Measurements from ENCODE around the gene CORIN.

Gene CORIN

DNA sequence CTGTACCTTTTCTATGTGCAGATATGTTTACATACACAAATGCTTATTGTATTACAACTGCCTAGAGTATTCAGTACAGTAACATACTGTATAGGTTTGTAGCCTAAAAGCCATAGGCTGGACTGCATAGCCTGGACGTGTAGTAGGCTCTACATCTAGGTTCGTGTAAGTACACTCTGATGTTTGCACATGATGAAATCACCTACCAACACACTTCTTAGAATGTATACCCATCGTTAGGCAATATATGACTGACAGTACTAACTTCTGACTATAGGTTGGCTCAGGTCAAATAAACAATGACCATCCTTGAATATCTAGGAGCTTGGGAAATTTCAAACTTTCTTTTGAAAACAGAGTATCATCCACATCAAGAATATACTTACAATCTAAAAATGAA is 139.0 kb downstream of the CORIN start:
- Histone ChIP-seq H3K79me2 (ENCODE audit: low read length) (no peaks in the 10 kb centered on the region), H3K9me3 (ENCODE audit: insufficient read depth, low read length) (no peaks in the 10 kb centered on the region), H3K4me1 (ENCODE audit: low read length) (no peaks in the 10 kb centered on the region), H3K4me2 (ENCODE audit: low read length) (no peak overlapping the region), H3K36me3 (replicated peaks; ENCODE audit: low read depth, low read length) (no peaks in the 10 kb centered on the region), H3K4me3 (ENCODE audit: low read length) (no peak overlapping the region), H3K9ac (ENCODE audit: low read length) (no peak overlapping the region), H3K27ac (ENCODE audit: low read length) (no peak overlapping the region), H4K20me1 (ENCODE audit: insufficient read depth, low read length) (no peaks in the 10 kb centered on the region), H2AFZ (ENCODE audit: low read depth, low read length) (no peak overlapping the region), H3K27me3 (ENCODE audit: low read depth, low read length) (0 out of 2 replicates have a peak, but pooled peaks cover 4% of the 10 kb centered on the region)
- no peak for TF ChIP-seq EZH2phosphoT487 (IDR thresholded peaks at IDR 0.05; ENCODE audit: low read depth)
- TF ChIP-seq, protein P1, sequence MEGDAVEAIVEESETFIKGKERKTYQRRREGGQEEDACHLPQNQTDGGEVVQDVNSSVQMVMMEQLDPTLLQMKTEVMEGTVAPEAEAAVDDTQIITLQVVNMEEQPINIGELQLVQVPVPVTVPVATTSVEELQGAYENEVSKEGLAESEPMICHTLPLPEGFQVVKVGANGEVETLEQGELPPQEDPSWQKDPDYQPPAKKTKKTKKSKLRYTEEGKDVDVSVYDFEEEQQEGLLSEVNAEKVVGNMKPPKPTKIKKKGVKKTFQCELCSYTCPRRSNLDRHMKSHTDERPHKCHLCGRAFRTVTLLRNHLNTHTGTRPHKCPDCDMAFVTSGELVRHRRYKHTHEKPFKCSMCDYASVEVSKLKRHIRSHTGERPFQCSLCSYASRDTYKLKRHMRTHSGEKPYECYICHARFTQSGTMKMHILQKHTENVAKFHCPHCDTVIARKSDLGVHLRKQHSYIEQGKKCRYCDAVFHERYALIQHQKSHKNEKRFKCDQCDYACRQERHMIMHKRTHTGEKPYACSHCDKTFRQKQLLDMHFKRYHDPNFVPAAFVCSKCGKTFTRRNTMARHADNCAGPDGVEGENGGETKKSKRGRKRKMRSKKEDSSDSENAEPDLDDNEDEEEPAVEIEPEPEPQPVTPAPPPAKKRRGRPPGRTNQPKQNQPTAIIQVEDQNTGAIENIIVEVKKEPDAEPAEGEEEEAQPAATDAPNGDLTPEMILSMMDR (IDR thresholded peaks at IDR 0.05; ENCODE audit: low read depth, low read length): no peak

DNA sequence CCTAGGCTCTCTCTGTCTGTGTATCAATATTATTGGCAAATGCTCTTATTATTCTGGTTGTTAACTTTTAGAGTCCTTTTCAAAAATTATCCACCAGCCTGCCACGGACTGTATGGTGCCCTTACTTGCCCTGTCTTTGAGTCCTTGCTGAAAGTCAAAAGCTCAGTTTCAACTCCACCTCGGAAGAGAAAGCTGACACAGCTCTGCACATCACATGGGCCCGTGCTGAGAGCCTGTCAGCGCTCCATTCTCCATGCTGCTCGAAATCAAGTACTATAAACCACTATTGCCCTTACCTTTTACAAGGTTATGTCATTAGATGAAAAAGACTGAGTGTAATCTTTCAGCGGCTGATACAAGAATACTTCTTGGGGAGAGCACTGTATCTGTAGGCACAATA is 141.0 kb downstream of the CORIN start:
- no peak for TF ChIP-seq EZH2phosphoT487 (IDR thresholded peaks at IDR 0.05; ENCODE audit: low read depth)
- TF ChIP-seq, protein P1 (IDR thresholded peaks at IDR 0.05; ENCODE audit: low read depth, low read length): no peak
- Histone ChIP-seq H3K4me3 (ENCODE audit: low read length) (no peak overlapping the region), H3K36me3 (replicated peaks; ENCODE audit: low read depth, low read length) (no peaks in the 10 kb centered on the region), H3K27ac (ENCODE audit: low read length) (no peak overlapping the region), H2AFZ (ENCODE audit: low read depth, low read length) (no peak overlapping the region), H4K20me1 (ENCODE audit: insufficient read depth, low read length) (no peaks in the 10 kb centered on the region), H3K4me2 (ENCODE audit: low read length) (no peak overlapping the region), H3K79me2 (ENCODE audit: low read length) (no peaks in the 10 kb centered on the region), H3K9me3 (ENCODE audit: insufficient read depth, low read length) (no peaks in the 10 kb centered on the region), H3K4me1 (ENCODE audit: low read length) (no peaks in the 10 kb centered on the region), H3K27me3 (ENCODE audit: low read depth, low read length) (no peaks in the 10 kb centered on the region), H3K9ac (ENCODE audit: low read length) (no peak overlapping the region)

DNA sequence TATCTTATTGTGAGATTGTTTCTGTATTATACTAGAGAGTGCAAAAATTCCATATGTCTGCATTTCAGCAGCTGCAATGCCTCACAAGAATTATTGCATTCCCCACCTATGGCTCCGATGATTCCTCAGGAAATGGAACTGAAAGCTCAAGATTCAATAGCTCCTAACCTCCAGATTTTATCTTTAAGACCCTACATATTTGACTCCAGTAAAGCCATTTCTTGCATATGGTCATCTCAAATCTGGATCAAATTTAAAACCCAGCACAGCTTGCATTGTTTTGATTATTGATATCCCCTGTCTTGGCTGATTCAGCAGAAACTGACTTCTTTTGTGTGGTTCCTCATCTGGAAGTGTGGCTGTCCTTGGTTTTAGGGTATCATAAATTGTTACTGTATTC is 142.6 kb downstream of the CORIN start:
- H3K27me3 ChIP-seq (ENCODE audit: low read depth, low read length): no peaks in the 10 kb centered on the region

DNA sequence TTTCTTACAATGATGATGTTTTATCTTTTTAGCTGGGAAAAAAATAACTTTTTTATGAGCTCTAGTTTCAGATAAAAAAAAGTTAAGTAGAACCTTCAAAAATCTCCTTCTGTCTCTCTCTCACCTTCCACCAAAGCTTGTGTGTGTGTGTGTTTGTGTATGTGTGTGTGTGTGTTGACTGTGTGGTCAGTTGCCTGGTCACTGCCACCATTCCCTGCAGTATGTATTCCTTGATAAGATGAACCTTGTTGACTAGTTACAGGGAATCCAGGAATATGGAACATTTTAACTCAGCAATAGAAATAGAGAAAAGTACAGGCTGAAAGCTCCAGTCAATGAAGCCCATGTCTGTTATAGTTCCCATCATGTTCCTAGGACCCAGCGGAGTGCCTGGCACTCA is 143.5 kb downstream of the CORIN start:
- TF ChIP-seq, protein P1 (IDR thresholded peaks at IDR 0.05; ENCODE audit: low read depth, low read length): no peak
- TF ChIP-seq EZH2phosphoT487 (IDR thresholded peaks at IDR 0.05; ENCODE audit: low read depth): no peak
- Histone ChIP-seq H3K79me2 (ENCODE audit: low read length) (no peaks in the 10 kb centered on the region), H3K4me2 (ENCODE audit: low read length) (no peak overlapping the region), H4K20me1 (ENCODE audit: insufficient read depth, low read length) (no peaks in the 10 kb centered on the region), H3K27ac (ENCODE audit: low read length) (no peak overlapping the region), H3K4me1 (ENCODE audit: low read length) (peaks cover 11% of the 10 kb centered on the region), H3K9ac (ENCODE audit: low read length) (no peak overlapping the region), H3K36me3 (replicated peaks; ENCODE audit: low read depth, low read length) (no peaks in the 10 kb centered on the region), H3K27me3 (ENCODE audit: low read depth, low read length) (no peaks in the 10 kb centered on the region), H3K9me3 (ENCODE audit: insufficient read depth, low read length) (no peaks in the 10 kb centered on the region), H2AFZ (ENCODE audit: low read depth, low read length) (no peak overlapping the region), H3K4me3 (ENCODE audit: low read length) (no peak overlapping the region)

More for the DNA sequence above, 142.6 kb downstream of the CORIN start:
- Histone ChIP-seq H3K4me3 (ENCODE audit: low read length) (no peak overlapping the region), H3K9ac (ENCODE audit: low read length) (no peak overlapping the region), H3K27ac (ENCODE audit: low read length) (no peak overlapping the region), H3K4me2 (ENCODE audit: low read length) (no peak overlapping the region), H3K79me2 (ENCODE audit: low read length) (no peaks in the 10 kb centered on the region), H2AFZ (ENCODE audit: low read depth, low read length) (no peak overlapping the region), H3K4me1 (ENCODE audit: low read length) (peaks cover 9% of the 10 kb centered on the region), H3K9me3 (ENCODE audit: insufficient read depth, low read length) (no peaks in the 10 kb centered on the region), H3K36me3 (replicated peaks; ENCODE audit: low read depth, low read length) (no peaks in the 10 kb centered on the region), H4K20me1 (ENCODE audit: insufficient read depth, low read length) (no peaks in the 10 kb centered on the region)
- TF ChIP-seq EZH2phosphoT487 (IDR thresholded peaks at IDR 0.05; ENCODE audit: low read depth): no peak
- TF ChIP-seq, protein P1 (IDR thresholded peaks at IDR 0.05; ENCODE audit: low read depth, low read length): no peak
